RWPE1 (cell line): Measurements from ENCODE around the gene ST3GAL3.

Experiments
- CTCF ChIA-PET: fragments of 350-600 bp; sonication (Branson Sonifier 250); formaldehyde crosslinking; extraction: SDS; loops from one replicate; lab custom pipeline; 2021; lab: Yijun Ruan, JAX
- POLR2A ChIA-PET: fragments of 400-600 bp; formaldehyde crosslinking; extraction: SDS; loops from one replicate; lab custom pipeline; 2020; ENCODE audit warnings: antibody characterized with exemption; ENCODE audit not compliant: low non-redundant PET; lab: Yijun Ruan, JAX
- DNase-seq: peaks from one replicate; pipeline ENCODE4 v3.0.0; 2012; ENCODE audit warnings: low spot score
- H3K27ac ChIP-seq: fragments of 450-650 bp; 2 replicates; pipeline ENCODE4 v1.5.1; 2017
- CTCF ChIP-seq: fragments of 450-650 bp; conservative IDR thresholded peaks from 2 replicates; pipeline ENCODE4 v1.5.1; 2017; ENCODE audit warnings: low read depth, mild to moderate bottlenecking

ST3GAL3 gene

GRCh38 chr1:43900386-43900785 is 193.1 kb downstream of the ST3GAL3 start:
- H3K27ac ChIP-seq, result peak overlapping the region; percentile 65
- no peak for TF ChIP-seq CTCF
- POLR2A ChIA-PET, result no interaction called here
- no peak for DNase-seq
- CTCF ChIA-PET, result interaction anchor here (0.6 kb wide), 1 partner anchor 149 kb away, joined by 4 read pairs; no protein-coding TSS in a partner anchor

GRCh38 chr1:43901196-43901961 is 194.0 kb downstream of the ST3GAL3 start:
- CTCF ChIA-PET, result interaction anchor here (0.6 to 1.9 kb wide), 2 partner anchors 57 to 138 kb away, joined by 5 to 9 read pairs; no protein-coding TSS in a partner anchor
- H3K27ac ChIP-seq, result peak overlapping the region; percentile 65
- POLR2A ChIA-PET, result no interaction called here
- TF ChIP-seq CTCF, result no peak
- DNase-seq, result no peak

- TF ChIP-seq CTCF, result no peak
- H3K27ac ChIP-seq, result peak overlapping the region; percentile 65
- ChIA-PET POLR2A (interaction anchor here (0.5 kb wide), 1 partner anchor 135 kb away, joined by 3 read pairs; no protein-coding TSS in a partner anchor), CTCF (interaction anchor here (0.6 to 1.9 kb wide), 2 partner anchors 139 to 1187 kb away, joined by 3 to 5 read pairs; no protein-coding TSS in a partner anchor)
- DNase-seq, result no peak
These were observed 194.9 kb downstream of the ST3GAL3 start for GRCh38 chr1:43902058-43902831.

GRCh38 chr1:43904660-43905551 is 197.6 kb downstream of the ST3GAL3 start:
- H3K27ac ChIP-seq, result peak overlapping the region; percentile 15; the same call in 1 of the 2 replicates
- POLR2A ChIA-PET, result no interaction called here
- no peak for TF ChIP-seq CTCF
- CTCF ChIA-PET, result no interaction called here
- no peak for DNase-seq

- no peak for TF ChIP-seq CTCF
- no peak for DNase-seq
- ChIA-PET POLR2A (no interaction called here), CTCF (interaction anchor here (0.7 to 3.7 kb wide), 3 partner anchors 26 to 46 kb away, joined by 3 to 20 read pairs (median 3); no protein-coding TSS in a partner anchor)
- peak overlapping the region; percentile 24; the same call in 1 of the 2 replicates for H3K27ac ChIP-seq
These were observed 200.9 kb downstream of the ST3GAL3 start for GRCh38 chr1:43908226-43908625.
